ENCODE results near the gene NECAB2. TPM values are rescaled to one million over a fixed set of nuclear protein-coding genes. Genes with fewer than 3 reads are reported as not detected.
"Not testable (repeated sequence)": the region's sequence is repeated elsewhere in the genome, so short reads cannot be mapped to it uniquely, and the experiment has no call there.

NECAB2 gene
- total RNA-seq, 2 experiments from 2014 or later, result not detected

GRCh38 chr16:83940630-83941378 lies 27.2 kb upstream of the NECAB2 start:
- Mint-ChIP-seq H3K36me3 (ENCODE audit: low read depth) (no peaks in the 10 kb centered on the region), H3K9me3 (no peaks in the 10 kb centered on the region), H3K27ac (no peak overlapping the region), H3K4me3 (no peak overlapping the region), H3K27me3 (no peaks in the 10 kb centered on the region), H3K4me1 (peaks cover 10% of the 10 kb centered on the region)
- POLR2A ChIA-PET, result no interaction called here
- CTCF ChIA-PET, result interaction anchor here (0.6 to 1.1 kb wide), 2 partner anchors 16 to 856 kb away, joined by 4 read pairs; no protein-coding TSS in a partner anchor
- no peak for DNase-seq

DNA sequence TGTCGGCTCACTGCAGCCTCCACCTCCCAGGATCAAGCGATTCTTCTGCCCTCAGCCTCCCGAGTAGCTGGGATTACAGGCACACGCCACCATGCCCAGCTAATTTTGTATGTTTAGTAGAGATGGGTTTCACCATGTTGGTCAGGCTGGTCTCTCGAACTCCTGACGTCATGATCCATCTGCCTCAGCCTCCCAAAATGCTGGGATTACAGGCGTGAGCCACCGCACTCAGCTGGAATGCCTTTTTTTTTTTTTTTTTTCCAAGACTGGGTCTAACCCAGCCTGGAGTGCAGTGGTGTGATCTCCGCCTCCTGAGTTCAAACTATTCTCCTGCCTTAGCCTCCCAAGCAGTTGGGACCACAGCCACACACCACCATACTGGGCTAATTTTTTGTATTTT lies 26.5 kb upstream of the NECAB2 start:
- H3K4me3 Mint-ChIP-seq, H3K9me3 Mint-ChIP-seq: not testable (repeated sequence)
- peaks cover 10% of the 10 kb centered on the region for H3K4me1 Mint-ChIP-seq

GRCh38 chr16:83942074-83942473 lies 26.0 kb upstream of the NECAB2 start:
- no peak overlapping the region for H3K4me3 Mint-ChIP-seq
- peaks cover 10% of the 10 kb centered on the region for H3K4me1 Mint-ChIP-seq
- H3K27ac Mint-ChIP-seq, result no peak overlapping the region
- ChIA-PET POLR2A (no interaction called here), CTCF (interaction anchor here (1.1 kb wide), 1 partner anchor 15 kb away, joined by 4 read pairs; no protein-coding TSS in a partner anchor)
- H3K36me3 Mint-ChIP-seq (ENCODE audit: low read depth), result no peaks in the 10 kb centered on the region
- H3K9me3 Mint-ChIP-seq, result no peaks in the 10 kb centered on the region
- no peaks in the 10 kb centered on the region for H3K27me3 Mint-ChIP-seq
- no peak for DNase-seq

More for the DNA sequence above, 26.5 kb upstream of the NECAB2 start:
- CTCF ChIA-PET, result interaction anchor here (0.6 to 1.1 kb wide), 2 partner anchors 15 to 856 kb away, joined by 4 read pairs; no protein-coding TSS in a partner anchor
- DNase-seq; H3K36me3 Mint-ChIP-seq (ENCODE audit: low read depth); POLR2A ChIA-PET; H3K27ac Mint-ChIP-seq; H3K27me3 Mint-ChIP-seq: not testable (repeated sequence)

DNA sequence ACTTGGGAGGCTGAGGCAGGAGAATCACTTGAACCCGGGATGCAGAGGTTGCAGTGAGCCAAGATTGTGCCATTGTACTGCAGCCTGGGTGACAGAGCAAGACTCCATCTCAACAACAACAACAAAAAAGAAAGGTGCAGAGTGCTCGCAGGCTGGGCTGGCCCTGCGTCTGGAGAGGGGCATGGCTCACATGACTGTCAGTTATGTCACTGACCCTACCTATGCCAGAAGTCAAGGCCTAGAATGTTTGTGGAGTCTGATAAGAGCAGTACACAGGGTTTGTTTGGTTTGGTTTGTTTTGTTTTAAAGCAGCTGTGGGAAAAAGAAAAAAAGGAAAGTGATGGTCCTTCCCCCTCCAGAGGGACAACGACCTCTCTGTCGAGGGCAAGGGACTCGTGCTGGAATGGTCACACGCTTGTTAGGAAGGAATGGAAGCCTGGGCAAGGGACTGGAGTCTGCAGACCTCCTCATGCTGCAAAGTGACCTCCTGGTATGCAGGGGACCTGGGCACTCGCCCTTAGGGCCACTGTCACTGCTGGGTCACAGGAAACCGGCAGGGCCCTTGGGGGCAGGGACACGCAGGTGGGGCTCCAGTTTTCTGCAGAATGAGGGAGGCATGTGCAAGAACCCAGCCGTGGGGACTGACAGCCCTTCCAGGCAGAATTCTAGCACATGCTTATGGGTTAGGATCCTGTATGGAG lies 25.1 kb upstream of the NECAB2 start:
- Mint-ChIP-seq H3K9me3 (no peaks in the 10 kb centered on the region), H3K4me3 (no peak overlapping the region), H3K36me3 (ENCODE audit: low read depth) (no peaks in the 10 kb centered on the region), H3K4me1 (peaks cover 10% of the 10 kb centered on the region), H3K27me3 (no peaks in the 10 kb centered on the region), H3K27ac (no peak overlapping the region)
- no peak for DNase-seq
- ChIA-PET POLR2A (no interaction called here), CTCF (no interaction called here)

GRCh38 chr16:83943516-83944050 lies 24.5 kb upstream of the NECAB2 start:
- POLR2A ChIA-PET, result no interaction called here
- CTCF ChIA-PET, result no interaction called here
- no peaks in the 10 kb centered on the region for H3K9me3 Mint-ChIP-seq
- no peak overlapping the region for H3K27ac Mint-ChIP-seq
- no peak overlapping the region for H3K4me3 Mint-ChIP-seq
- DNase-seq, result no peak
- no peaks in the 10 kb centered on the region for H3K36me3 Mint-ChIP-seq (ENCODE audit: low read depth)
- no peaks in the 10 kb centered on the region for H3K27me3 Mint-ChIP-seq
- peaks cover 9% of the 10 kb centered on the region for H3K4me1 Mint-ChIP-seq

DNA sequence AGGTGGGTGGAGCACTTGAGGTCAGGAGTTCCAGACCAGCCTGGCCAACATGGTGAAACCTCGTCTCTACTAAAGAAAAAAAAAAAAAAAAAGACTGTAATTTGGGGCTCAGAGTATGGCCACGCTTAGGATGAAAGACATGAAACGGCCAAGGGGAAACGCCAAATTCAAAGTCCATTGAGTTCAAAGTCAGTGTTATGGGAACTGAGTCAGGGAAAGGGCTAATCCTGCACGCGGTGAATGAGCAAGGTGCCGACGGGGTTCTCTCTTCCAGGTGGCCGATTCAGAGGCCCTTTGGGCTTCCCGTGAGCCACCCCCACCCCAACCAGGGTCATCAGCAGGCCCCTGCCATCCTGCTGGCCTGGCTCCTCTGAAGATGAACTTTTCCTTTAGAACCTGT lies 22.5 kb upstream of the NECAB2 start:
- no peaks in the 10 kb centered on the region for H3K36me3 Mint-ChIP-seq (ENCODE audit: low read depth)

DNA sequence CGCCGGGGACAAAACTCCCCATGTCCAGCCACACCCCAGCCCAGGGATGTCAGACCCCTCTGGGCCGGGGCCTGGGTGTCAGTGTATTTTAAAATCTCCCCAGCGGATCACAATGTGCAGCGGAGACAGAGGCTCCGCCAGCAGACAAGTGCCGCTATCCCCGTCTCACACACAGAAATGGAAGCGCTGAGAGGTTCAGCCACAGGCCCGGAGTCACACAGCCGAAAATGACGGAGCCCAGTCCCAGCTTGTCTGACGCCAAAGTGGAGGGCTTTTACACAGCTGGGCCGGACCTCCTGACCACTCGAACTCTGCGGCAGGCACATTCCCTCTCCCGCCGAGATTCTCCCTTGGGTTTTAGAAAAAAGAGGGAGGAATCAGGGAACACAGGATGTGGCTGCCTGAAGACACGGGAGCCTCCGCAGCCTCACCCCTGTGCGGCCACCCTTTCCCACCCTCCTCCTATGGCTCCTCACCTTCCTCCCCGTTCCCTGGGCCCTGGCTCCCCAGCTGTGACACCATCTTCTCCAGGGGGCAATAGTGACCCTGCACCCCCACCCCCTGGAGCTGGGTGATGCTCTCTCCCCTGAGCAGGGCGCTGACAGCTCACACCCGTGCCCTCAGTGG lies 21.8 kb upstream of the NECAB2 start:
- H3K27ac Mint-ChIP-seq, result no peak overlapping the region
- H3K9me3 Mint-ChIP-seq, result no peaks in the 10 kb centered on the region
- H3K36me3 Mint-ChIP-seq (ENCODE audit: low read depth), result no peaks in the 10 kb centered on the region
- H3K4me1 Mint-ChIP-seq, result no peaks in the 10 kb centered on the region
- no peak overlapping the region for H3K4me3 Mint-ChIP-seq
- POLR2A ChIA-PET, result no interaction called here
- CTCF ChIA-PET, result no interaction called here
- no peak for DNase-seq
- H3K27me3 Mint-ChIP-seq, result no peaks in the 10 kb centered on the region

More for the DNA sequence above, 22.5 kb upstream of the NECAB2 start:
- Mint-ChIP-seq H3K4me1 (no peaks in the 10 kb centered on the region), H3K9me3 (no peaks in the 10 kb centered on the region), H3K4me3 (no peak overlapping the region), H3K27me3 (no peaks in the 10 kb centered on the region), H3K27ac (no peak overlapping the region)
- CTCF ChIA-PET, result no interaction called here
- POLR2A ChIA-PET, result no interaction called here
- no peak for DNase-seq

DNA sequence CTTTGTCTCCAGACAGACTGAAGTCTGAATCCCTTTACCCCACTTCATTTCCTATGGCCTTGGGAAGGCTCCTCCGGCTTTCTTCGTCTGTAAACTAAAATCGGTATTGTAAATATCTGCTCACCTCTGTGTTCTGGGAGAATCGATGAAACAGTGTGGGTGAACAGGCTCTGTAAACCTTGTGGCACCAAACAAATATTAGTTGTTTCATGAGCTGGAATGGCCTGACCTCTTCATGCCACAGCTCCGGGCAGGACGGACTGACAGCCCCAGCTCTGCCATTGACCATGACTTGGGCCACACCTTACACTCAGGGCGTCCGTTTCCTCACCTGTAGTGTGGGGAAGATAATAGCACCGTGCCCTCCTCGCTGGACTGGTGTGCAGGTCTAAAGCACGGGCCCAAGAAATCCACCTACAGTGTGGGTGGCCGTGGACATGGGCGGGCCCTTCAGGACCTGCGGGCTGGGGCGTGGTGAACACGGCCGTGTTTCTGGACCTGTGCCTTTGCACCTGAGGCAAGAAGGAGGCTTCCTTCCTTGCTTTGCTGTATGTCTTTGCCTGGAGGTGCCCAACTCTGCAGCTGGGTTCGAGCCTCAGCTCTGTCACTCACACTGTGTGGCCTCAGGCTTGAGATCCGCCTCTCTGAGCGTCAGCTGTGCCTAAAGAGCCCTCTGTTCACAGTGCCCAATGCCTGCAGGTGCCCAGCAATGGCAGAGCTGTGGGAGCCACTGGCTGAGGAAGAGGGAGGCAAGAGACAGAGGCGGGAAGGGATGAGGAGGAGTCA lies 21.1 kb upstream of the NECAB2 start:
- H3K4me1 Mint-ChIP-seq, result no peaks in the 10 kb centered on the region
- ChIA-PET POLR2A (no interaction called here), CTCF (no interaction called here)
- H3K27ac Mint-ChIP-seq, result no peak overlapping the region
- no peak overlapping the region for H3K4me3 Mint-ChIP-seq
- H3K9me3 Mint-ChIP-seq, result no peaks in the 10 kb centered on the region
- H3K36me3 Mint-ChIP-seq (ENCODE audit: low read depth), result no peaks in the 10 kb centered on the region
- H3K27me3 Mint-ChIP-seq, result no peaks in the 10 kb centered on the region
- no peak for DNase-seq

DNA sequence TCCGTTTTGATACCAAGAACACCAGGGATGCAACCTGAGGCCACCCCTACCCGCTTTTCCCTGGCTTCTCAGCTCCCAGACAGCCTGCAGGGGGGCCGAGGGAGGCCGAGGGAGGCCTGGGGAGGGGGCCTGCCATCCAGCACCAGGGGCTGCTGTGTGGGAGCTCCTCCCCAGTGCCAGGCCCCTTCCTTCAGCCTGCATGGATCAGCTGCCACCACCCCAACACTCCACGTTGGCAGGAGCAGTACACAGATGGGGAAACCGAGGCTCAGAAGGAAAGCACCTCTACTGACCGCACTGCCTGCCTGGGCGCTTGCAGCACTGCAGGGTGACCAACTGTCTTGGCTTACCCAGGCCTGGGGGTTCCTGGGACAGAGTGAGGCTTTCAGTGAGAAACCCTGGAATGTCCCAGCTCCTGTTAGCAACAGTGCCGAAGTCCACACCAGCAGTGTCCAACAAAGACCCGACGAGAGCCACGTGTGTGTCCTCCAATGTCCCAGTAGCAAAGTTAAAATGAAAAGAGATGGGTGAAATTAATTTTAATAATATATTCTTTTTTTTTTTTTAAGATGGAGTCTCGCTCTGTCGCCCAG lies 20.3 kb upstream of the NECAB2 start:
- DNase-seq, result no peak
- Mint-ChIP-seq H3K27me3 (no peaks in the 10 kb centered on the region), H3K4me1 (no peaks in the 10 kb centered on the region), H3K9me3 (no peaks in the 10 kb centered on the region), H3K27ac (no peak overlapping the region), H3K4me3 (no peak overlapping the region), H3K36me3 (ENCODE audit: low read depth) (no peaks in the 10 kb centered on the region)
- ChIA-PET POLR2A (no interaction called here), CTCF (no interaction called here)

DNA sequence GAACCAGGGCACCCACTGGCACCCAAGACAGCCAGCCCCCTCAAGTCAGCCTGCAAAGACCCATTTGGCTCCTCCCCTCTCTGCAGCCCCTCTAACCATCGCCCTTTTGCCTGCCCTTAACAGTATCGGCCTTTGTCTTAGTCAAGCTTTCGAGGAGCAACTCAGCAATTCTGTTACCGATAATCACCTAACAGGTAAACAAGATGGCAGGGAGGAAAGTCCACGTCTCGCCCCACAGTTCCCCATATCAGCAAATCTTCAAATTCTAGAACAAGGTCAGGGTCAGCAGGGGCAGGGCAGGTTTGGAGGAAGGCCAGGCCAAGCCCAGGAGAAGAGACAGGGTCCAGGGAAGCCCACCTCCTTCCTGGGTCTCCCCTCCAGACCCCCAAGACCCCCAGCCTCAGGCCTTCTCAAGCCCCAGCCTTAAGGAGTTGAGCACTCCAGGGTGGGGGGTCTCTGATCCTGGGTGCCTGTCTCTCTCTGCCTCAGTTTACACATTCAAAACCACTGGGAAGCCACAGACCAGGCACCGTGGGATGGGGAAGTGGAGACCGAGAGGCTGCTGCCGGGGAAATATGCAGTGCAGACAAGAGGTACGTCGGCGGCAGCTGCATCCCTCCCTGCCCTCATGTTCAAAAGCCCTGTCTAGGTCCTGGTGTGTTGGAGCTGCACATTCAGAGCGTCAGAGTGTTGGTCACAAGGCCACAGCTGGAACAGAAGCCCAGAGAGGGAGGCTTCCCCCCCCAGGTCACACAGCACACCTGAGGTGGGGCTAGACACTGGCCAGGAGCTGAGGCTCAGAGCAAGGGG lies 18.9 kb upstream of the NECAB2 start:
- DNase-seq, result no peak
- ChIA-PET POLR2A (no interaction called here), CTCF (no interaction called here)
- peaks cover 2% of the 10 kb centered on the region for H3K27me3 Mint-ChIP-seq
- no peak overlapping the region for H3K4me3 Mint-ChIP-seq
- H3K9me3 Mint-ChIP-seq, result no peaks in the 10 kb centered on the region
- no peak overlapping the region for H3K27ac Mint-ChIP-seq
- no peaks in the 10 kb centered on the region for H3K36me3 Mint-ChIP-seq (ENCODE audit: low read depth)
- H3K4me1 Mint-ChIP-seq, result peaks cover 4% of the 10 kb centered on the region

DNA sequence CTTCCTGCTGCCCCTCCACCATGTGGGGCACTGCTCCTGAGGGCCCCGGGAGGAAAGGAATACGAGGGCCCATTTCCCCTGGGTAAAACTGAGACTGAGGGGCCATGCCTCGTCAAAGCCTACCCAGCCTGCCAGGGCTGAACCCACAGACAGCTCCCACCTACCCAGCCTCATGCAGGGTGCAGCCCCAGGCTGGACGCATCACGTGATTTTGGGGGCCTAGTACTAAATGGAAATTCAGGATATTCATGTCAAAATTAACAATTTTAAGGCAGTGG lies 18.4 kb upstream of the NECAB2 start:
- no peak for DNase-seq
- Mint-ChIP-seq H3K4me3 (no peak overlapping the region), H3K27ac (no peak overlapping the region), H3K4me1 (peaks cover 8% of the 10 kb centered on the region), H3K36me3 (ENCODE audit: low read depth) (no peaks in the 10 kb centered on the region), H3K9me3 (no peaks in the 10 kb centered on the region), H3K27me3 (peaks cover 6% of the 10 kb centered on the region)
- ChIA-PET POLR2A (no interaction called here), CTCF (no interaction called here)

DNA sequence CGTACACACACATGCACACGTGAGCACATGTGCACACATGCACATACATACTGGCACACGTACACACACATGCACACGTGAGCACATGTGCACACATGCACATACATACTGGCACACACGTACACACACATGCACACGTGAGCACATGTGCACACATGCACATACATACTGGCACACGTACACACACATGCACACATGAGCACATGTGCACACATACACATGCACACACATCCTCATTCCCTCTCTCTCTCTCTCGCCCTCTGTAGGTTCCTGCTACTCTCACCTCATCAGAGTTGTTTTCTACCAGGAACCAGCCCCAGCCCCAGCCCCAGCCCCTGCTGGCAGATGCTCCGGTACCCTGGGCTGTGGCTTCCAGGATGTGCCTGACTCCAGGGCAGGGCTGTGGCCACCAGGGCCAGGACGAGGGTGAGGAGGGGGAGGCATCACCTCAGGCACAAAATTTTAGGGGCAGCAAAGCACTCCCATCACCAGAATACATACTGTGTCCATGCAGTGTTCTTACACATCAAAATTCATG lies 17.1 kb upstream of the NECAB2 start:
- H3K4me1 Mint-ChIP-seq; CTCF ChIA-PET; H3K9me3 Mint-ChIP-seq; H3K36me3 Mint-ChIP-seq (ENCODE audit: low read depth); H3K4me3 Mint-ChIP-seq; DNase-seq; H3K27me3 Mint-ChIP-seq; POLR2A ChIA-PET; H3K27ac Mint-ChIP-seq: not testable (repeated sequence)

All from activated CD4-positive, alpha-beta memory T cell treated with anti-CD3 and anti-CD28 coated beads, Interleukin-2, amount 10 ng/mL, durations not matched to agents 7 days and 5 days (primary cell).